NCI-H748 (cell line): Measurements from ENCODE around the gene ASCC1.
A peak's percentile ranks its signal among the peaks of the same experiment; 100 is the strongest.
"Not testable (repeated sequence)": the region's sequence is repeated elsewhere in the genome, so short reads cannot be mapped to it uniquely, and the experiment has no call there.

ENCODE experiments used
- DNase-seq: peaks from one replicate; lab custom pipeline; 2025; ENCODE audit not compliant: unreplicated experiment; lab: John Stamatoyannopoulos, UW

ASCC1 gene

GRCh38 chr10:72249176-72249862, 33.2 kb upstream of the ASCC1 start:
- DNase-seq: not testable (repeated sequence)

GRCh38 chr10:72248468-72249151, 32.5 kb upstream of the ASCC1 start:
- no peak for DNase-seq

DNA sequence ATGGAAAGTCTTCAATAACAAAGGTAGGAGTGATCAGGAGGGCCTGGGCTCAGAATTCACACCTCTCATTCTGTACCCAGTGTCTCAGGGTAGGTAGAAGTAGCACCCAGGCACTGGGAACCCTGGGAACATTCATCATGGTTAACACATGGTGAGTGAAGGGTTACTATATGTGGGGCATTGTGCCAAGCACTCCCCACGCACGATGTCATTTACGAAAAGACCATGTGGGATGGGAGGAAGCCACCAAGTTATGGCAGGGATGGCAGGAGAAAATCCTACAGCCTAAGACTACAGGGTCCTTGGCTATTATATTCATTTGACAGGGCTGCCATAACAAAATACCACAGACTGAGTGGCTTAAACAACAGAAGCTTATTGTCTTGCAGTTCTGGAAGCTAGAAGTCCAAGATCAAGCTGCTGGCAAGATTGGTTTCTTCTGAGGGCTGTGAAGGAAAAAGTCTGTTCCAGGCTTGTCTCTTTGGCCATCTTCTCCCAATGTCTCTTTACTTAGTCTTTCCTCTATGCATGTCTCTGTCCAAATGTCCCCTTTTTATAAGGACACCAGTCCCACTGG, 30.0 kb upstream of the ASCC1 start:
- no peak for DNase-seq

- no peak for DNase-seq
Measured at GRCh38 chr10:72244573-72245038, 28.5 kb upstream of the ASCC1 start.

GRCh38 chr10:72243822-72244437, 27.9 kb upstream of the ASCC1 start:
- peak; percentile 19 for DNase-seq

GRCh38 chr10:72242675-72243074, 26.6 kb upstream of the ASCC1 start:
- DNase-seq: no peak

GRCh38 chr10:72241691-72242252, 25.7 kb upstream of the ASCC1 start:
- DNase-seq: no peak

DNA sequence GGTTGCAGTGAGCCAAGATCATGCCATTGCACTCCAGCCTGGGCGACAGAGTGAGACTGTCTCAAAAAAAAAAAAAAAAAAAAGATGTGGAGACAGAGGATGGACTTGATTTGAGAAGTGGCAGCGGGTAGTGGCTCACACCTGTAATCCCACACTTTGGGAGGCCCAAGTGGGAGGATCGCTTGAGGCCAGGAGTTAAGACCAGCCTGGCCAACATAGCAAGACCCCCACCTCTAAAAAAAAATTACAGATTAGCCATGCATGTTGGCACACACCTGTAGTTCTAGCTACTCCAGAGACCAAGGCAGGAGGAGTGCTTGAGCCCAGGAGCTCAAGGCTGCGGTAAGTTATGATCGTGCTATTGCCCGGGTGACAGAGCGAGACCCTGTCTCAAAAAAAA, 24.3 kb upstream of the ASCC1 start:
- no peak for DNase-seq

DNA sequence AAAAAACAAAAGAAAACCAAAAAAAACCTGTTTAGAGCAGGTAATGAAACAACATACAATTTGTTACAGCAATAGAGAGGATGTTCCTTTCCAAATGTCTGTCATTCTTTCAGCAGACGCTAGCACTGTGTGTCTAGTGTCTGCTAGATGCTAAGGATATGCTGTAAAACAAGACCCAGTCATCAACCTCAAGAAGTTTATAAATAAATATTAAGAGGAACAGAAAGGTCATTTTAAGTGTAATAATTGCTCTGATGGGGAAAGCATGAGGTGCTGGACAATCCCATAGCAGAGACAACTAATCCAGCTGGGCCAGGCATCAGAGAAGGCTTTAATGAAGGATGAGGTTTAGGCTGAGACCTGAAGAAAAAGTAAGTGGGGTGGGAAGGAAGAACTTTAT, 23.3 kb upstream of the ASCC1 start:
- DNase-seq: no peak

- no peak for DNase-seq
Measured at GRCh38 chr10:72238392-72239175, 22.5 kb upstream of the ASCC1 start.

DNA sequence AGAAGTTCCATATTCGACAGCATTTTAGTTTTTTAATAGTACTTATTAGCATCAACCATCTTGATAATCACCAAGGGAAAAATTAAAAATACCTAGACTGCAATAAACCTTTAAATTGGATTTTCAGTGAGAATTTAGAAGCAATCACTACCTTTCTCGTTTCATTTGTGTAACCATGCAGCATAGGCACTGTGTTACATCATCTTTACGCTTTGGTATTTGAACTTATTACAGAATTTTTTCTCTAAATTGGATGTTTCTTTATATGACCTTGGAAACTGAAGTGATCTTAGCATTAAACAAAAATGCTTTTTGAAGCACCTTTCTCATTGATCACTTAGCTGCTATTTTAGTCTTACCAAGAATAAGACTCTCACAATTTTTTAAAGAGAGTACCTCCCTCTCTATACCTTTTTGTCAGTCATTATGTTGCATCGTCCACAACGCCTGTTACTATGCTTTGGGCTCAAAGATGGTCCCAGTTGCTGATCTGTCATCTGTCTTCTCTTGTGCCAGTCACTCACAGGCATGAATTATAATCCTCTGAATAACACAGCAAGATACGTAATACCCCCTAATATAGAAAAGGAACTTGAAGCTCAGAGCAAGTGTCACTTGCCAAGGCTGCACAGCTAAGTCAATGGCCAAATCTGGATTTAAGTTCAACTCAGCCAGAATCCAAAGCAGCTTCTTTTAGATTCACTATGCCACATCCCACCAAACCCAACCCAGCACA, 19.6 kb upstream of the ASCC1 start:
- DNase-seq: no peak

GRCh38 chr10:72234560-72235095, 18.6 kb upstream of the ASCC1 start:
- DNase-seq: no peak

- DNase-seq: no peak
Measured at GRCh38 chr10:72233621-72234020, 17.5 kb upstream of the ASCC1 start.

DNA sequence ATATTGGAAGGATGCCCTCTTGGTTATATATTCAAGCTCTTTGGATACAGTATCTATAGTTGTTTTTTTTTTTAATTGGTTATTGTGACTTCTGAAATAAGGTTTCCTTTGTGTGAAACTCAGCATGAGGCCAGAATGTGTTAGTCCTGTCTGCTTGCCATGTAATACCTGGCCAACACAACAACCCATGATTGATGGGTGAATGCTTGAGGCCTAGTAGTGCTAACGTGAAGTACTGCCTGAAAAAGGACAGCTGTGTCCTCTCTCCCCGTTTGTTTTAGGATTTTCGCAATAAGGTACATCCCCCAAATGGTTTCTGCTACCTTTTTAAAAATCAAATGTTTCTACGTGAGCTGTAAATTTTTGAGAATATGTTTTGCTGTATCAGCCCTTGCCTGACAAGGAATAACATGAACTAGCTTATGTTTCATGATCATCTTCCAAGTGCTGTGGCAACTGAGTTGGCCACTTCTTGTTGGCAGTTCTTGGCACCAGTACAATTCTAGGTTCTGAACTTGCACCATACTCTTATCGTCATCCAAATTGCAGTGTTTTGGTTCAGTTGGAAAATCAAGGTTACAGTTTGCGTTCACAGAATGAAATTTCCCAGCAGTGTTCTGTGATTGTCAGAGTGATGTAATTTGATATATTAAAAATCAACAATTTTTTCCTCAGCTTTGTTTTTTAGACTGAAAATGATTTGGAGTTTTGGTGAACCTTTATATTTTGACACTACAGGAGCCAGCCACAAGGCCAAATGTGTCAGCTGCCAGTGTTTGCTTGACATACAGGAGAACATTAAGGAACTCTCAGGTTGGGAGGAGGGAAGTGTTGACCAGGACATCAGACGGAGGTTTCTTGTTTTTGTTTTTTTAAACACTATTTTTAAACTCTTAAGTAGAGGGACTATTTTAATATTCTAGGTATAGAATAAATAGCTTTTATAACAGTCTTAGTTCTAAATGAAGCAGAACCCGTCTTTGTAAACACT, 13.5 kb upstream of the ASCC1 start:
- peak; percentile 54 for DNase-seq

DNA sequence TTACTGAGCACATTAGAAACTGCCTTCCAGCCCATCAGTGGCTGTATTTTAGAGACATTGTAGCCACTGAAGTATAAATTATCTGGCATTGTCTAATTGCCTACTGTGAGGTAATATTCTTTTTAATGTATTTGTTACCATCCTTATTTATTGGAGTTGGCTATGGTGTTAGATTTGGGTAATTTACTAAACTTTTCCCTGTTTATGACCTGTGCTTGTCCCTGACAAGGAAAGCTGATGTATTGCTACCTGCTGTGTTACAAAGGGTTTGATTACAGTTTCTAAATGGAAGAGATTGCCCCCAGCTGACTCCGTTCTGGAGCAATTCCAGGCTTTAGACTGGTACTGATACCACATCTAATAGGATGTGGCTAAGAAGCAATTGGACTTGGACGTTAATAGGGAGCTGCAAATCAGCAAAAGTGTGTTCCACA, 12.3 kb upstream of the ASCC1 start:
- peak; percentile 84 for DNase-seq

- DNase-seq: no peak
Measured at GRCh38 chr10:72227826-72228225, 11.8 kb upstream of the ASCC1 start.

DNA sequence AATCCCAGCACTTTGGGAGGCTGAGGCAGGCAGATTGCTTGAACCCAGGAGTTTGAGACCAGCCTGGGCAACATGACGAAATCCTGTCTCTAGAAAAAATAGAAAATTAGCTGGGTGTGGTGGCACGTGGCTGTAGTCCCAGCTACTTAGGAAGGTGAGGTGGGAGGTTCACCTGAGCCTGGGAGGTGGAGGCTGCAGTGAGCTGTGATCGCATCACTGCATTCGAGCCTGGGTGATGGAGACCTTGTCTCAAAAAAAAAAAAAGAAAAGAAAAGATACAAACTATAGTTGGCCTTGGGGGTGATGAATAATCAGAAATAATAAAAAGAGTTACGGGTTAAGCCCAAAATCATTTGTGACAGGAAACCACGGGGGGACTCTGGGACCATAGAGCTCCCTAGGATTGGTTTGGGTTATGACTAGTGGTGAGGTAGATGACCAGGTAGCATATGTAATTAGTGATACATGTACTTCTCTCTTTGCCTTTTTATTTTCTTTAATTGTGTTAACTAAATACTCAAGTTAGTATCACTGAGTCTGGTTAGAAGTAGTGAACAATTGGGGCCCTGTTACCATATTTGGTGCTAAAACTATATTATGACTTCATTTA, 10.4 kb upstream of the ASCC1 start:
- no peak for DNase-seq

DNA sequence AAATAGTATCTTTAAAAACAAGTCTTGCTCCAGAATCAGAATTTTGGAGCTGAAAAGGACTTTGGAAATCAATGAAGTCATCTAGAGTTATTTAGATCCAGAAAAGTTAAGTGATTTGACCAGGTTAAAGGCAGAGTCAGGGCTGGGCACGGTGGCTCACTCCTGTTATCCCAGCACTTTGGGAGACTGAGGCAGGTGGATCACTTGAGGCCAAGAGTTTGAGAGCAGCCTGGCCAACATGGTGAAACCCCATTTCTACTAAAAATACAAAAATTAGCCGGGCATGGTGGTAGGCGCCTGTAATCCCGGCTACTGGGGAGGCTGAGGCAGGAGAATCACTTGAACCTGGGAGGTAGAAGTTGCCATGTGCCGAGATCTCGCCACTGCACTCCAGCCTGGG, 8.1 kb upstream of the ASCC1 start:
- not testable (repeated sequence) for DNase-seq
